H9 (cell line): ENCODE data around the gene SRP72. TPM values are rescaled to one million over a fixed set of nuclear protein-coding genes. Genes with fewer than 3 reads are reported as not detected.
A peak's percentile ranks its signal among the peaks of the same experiment; 100 is the strongest.

Experiments used
- DNase-seq: peaks from one replicate; pipeline ENCODE4 v3.0.0-alpha.2; 2017
- H2AFZ ChIP-seq: one replicate; pipeline ENCODE4 v1.6.1; 2013; ENCODE audit warnings: mild to moderate bottlenecking, low read length, control low read depth, moderate library complexity
- H2AK5ac ChIP-seq: 2 replicates; pipeline ENCODE4 v1.6.1; 2013; ENCODE audit warnings: low read length, control low read depth, mixed read lengths; ENCODE audit not compliant: insufficient read length
- H2BK120ac ChIP-seq: one replicate; pipeline ENCODE4 v1.6.1; 2013; ENCODE audit warnings: low read depth, mild to moderate bottlenecking, low read length, control low read depth, inconsistent platforms; ENCODE audit not compliant: poor library complexity, severe bottlenecking
- H2BK12ac ChIP-seq: 2 replicates; pipeline ENCODE4 v1.6.1; 2013; ENCODE audit warnings: low read length, control low read depth, mixed read lengths, low read depth; ENCODE audit not compliant: insufficient read length
- H2BK15ac ChIP-seq: 2 replicates; pipeline ENCODE4 v1.6.1; 2013; ENCODE audit warnings: low read depth, low read length, control low read depth
- H2BK20ac ChIP-seq: one replicate; pipeline ENCODE4 v1.6.1; 2013; ENCODE audit warnings: low read depth, mild to moderate bottlenecking, low read length, control low read depth, inconsistent platforms; ENCODE audit not compliant: poor library complexity, severe bottlenecking
- H2BK5ac ChIP-seq: 2 replicates; pipeline ENCODE4 v1.6.1; 2013; ENCODE audit warnings: low read length, control low read depth, mixed read lengths; ENCODE audit not compliant: insufficient read length
- H3K14ac ChIP-seq: 2 replicates; pipeline ENCODE4 v1.6.1; 2013; ENCODE audit warnings: low read length, control low read depth; ENCODE audit not compliant: insufficient read depth
- H3K18ac ChIP-seq: 2 replicates; pipeline ENCODE4 v1.6.1; 2013; ENCODE audit warnings: low read depth, mild to moderate bottlenecking, mixed read lengths, low read length, control low read depth; ENCODE audit not compliant: insufficient read length
- H3K23ac ChIP-seq: 2 replicates; pipeline ENCODE4 v1.6.1; 2013; ENCODE audit warnings: low read length, control low read depth, mixed read lengths, low read depth; ENCODE audit not compliant: insufficient read length
- H3K23me2 ChIP-seq: 2 replicates; pipeline ENCODE4 v1.6.1; 2013; ENCODE audit warnings: low read depth, mild to moderate bottlenecking, mixed read lengths, low read length, control low read depth; ENCODE audit not compliant: insufficient read length, poor library complexity, severe bottlenecking
- H3K27ac ChIP-seq: 2 replicates; pipeline ENCODE4 v1.5.1; 2013; ENCODE audit warnings: low read length, control low read depth, mixed read lengths, low read depth; ENCODE audit not compliant: insufficient read length
- H3K27me3 ChIP-seq: 2 replicates; pipeline ENCODE4 v1.6.1; 2013; ENCODE audit warnings: low read length, control low read depth, inconsistent platforms; ENCODE audit not compliant: insufficient read depth
- H3K4ac ChIP-seq: 2 replicates; pipeline ENCODE4 v1.6.1; 2013; ENCODE audit warnings: low read depth, mild to moderate bottlenecking, control low read depth, inconsistent platforms, low read length, moderate library complexity
- H3K4me1 ChIP-seq: 2 replicates; pipeline ENCODE4 v1.6.1; 2013; ENCODE audit warnings: low read length, control low read depth, inconsistent platforms; ENCODE audit not compliant: insufficient read depth
- H3K4me2 ChIP-seq: 2 replicates; pipeline ENCODE4 v1.6.1; 2013; ENCODE audit warnings: low read length, control low read depth, mixed read lengths; ENCODE audit not compliant: insufficient read length, insufficient read depth
- H3K56ac ChIP-seq: 2 replicates; pipeline ENCODE4 v1.6.1; 2013; ENCODE audit warnings: low read depth, mild to moderate bottlenecking, mixed read lengths, low read length, control low read depth; ENCODE audit not compliant: insufficient read length
- H3K79me1 ChIP-seq: 2 replicates; pipeline ENCODE4 v1.6.1; 2013; ENCODE audit warnings: low read depth, mild to moderate bottlenecking, moderate library complexity, low read length, control low read depth, inconsistent platforms; ENCODE audit not compliant: insufficient read depth, poor library complexity, severe bottlenecking
- H3K79me2 ChIP-seq: 2 replicates; pipeline ENCODE4 v1.6.1; 2013; ENCODE audit warnings: low read length, control low read depth, inconsistent platforms; ENCODE audit not compliant: insufficient read depth
- H3K9ac ChIP-seq: 2 replicates; pipeline ENCODE4 v1.6.1; 2013; ENCODE audit warnings: low read length, control low read depth, mixed read lengths; ENCODE audit not compliant: insufficient read length; ENCODE audit errors: extremely low read depth
- H3K9me3 ChIP-seq: one replicate; pipeline ENCODE4 v1.6.1; 2013; ENCODE audit warnings: low read depth, low read length, inconsistent platforms; ENCODE audit not compliant: control insufficient read depth
- H3T11ph ChIP-seq: one replicate; pipeline ENCODE4 v1.6.1; 2013; ENCODE audit warnings: mild to moderate bottlenecking, low read length, control low read depth, inconsistent platforms
- H4K20me1 ChIP-seq: one replicate; pipeline ENCODE4 v1.6.1; 2013; ENCODE audit not compliant: control insufficient read depth, insufficient read length, insufficient read depth
- H4K5ac ChIP-seq: 2 replicates; pipeline ENCODE4 v1.6.1; 2013; ENCODE audit warnings: low read depth, mild to moderate bottlenecking, mixed read lengths, low read length, control low read depth; ENCODE audit not compliant: insufficient read length
- H4K8ac ChIP-seq: replicated peaks from 2 replicates; pipeline ENCODE4 v1.6.1; 2013; ENCODE audit warnings: low read length, control low read depth, mixed read lengths, low read depth; ENCODE audit not compliant: insufficient read length
- H4K91ac ChIP-seq: 2 replicates; pipeline ENCODE4 v1.6.1; 2013; ENCODE audit warnings: low read depth, mild to moderate bottlenecking, moderate library complexity, mixed read lengths, low read length, control low read depth; ENCODE audit not compliant: insufficient read length
- H3K27ac Mint-ChIP-seq, 3 experiments: 2 replicates in 2 of 3; 3 replicates in 1 of 3; pipeline ENCODE4 v1.8.0; 2020 to 2021; ENCODE audit warnings: mixed read lengths in 3 of 3, mild to moderate bottlenecking in 1 of 3, moderate library complexity in 1 of 3
- H3K27me3 Mint-ChIP-seq: 2 replicates; pipeline ENCODE4 v1.8.0; 2021; ENCODE audit warnings: low read depth, mild to moderate bottlenecking, moderate library complexity, mixed read lengths
- H3K36me3 Mint-ChIP-seq, 3 experiments: 2 replicates in 2 of 3; 3 replicates in 1 of 3; pipeline ENCODE4 v1.8.0; 2020 to 2021; ENCODE audit warnings: low read depth in 3 of 3, mixed read lengths in 3 of 3; ENCODE audit not compliant: insufficient read depth in 1 of 3
- H3K4me1 Mint-ChIP-seq, 2 experiments: 2 replicates each; pipeline ENCODE4 v1.8.0; 2020; ENCODE audit warnings: mixed read lengths in 2 of 2
- H3K4me3 Mint-ChIP-seq, 2 experiments: 2 replicates in 1 of 2; 3 replicates in 1 of 2; pipeline ENCODE4 v1.8.0; 2020 to 2021; ENCODE audit warnings: mild to moderate bottlenecking in 2 of 2, mixed read lengths in 2 of 2, moderate library complexity in 1 of 2
- H3K9me3 Mint-ChIP-seq, 2 experiments: 2 replicates in 1 of 2; 3 replicates in 1 of 2; pipeline ENCODE4 v1.8.0; 2020; ENCODE audit warnings: mild to moderate bottlenecking in 2 of 2, mixed read lengths in 2 of 2, moderate library complexity in 1 of 2
- CTCF ChIP-seq: fragments of 200-600 bp; sonication (generic); conservative IDR thresholded peaks from 3 replicates; pipeline ENCODE4 v1.8.0; 2021; ENCODE audit warnings: antibody characterized with exemption, mild to moderate bottlenecking
- WGBS: extraction: QIAGEN DNeasy Blood & Tissue Kit; methylation state at CpG from one replicate; pipeline ENCODE4 v1.1.7; 2013; ENCODE audit warnings: missing lambda C conversion rate, low lambda C conversion rate, mixed read lengths; ENCODE audit not compliant: insufficient read length; ENCODE audit errors: extremely low coverage; 5-methylcytosine and 5-hydroxymethylcytosine counted together
- total RNA-seq: library from RNA; stranded (reverse); gene quantifications from 2 replicates; pipeline ENCODE4 v1.2.1, GENCODE V29; 2021

Gene SRP72
- total RNA-seq, 1 experiment from 2014 or later = 141 TPM

DNA sequence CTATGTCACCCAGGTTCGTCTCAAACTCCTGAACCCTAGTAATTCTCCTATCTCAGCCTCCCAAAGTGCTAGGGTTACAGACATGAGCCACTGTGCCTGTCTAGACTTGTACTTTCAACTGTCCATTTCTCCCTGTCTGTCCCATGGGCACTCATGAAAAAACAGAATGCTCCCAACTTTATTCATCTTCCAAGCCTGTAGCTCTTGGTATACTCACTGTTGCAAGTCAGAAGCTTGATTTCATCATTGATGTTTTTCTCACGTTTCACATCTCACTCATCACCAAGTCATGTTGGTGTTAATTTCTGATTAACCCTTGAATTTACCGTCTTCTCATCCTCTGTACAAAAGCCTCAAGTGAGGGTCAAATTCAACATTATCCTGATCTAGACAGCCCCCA lies 7.3 kb upstream of the SRP72 start:
- Histone ChIP-seq H4K5ac (no peak overlapping the region), H2BK15ac (no peak overlapping the region), H4K91ac (no peak overlapping the region), H3K9me3 (no peaks in the 10 kb centered on the region), H3K4me1 (no peaks in the 10 kb centered on the region), H2AK5ac (no peak overlapping the region), H3K4me2 (no peak overlapping the region), H3K18ac (no peak overlapping the region), H3K4ac (no peak overlapping the region), H4K20me1 (no peaks in the 10 kb centered on the region), H3K9ac (no peak overlapping the region), H2BK20ac (no peak overlapping the region), H2BK120ac (no peak overlapping the region), H2AFZ (no peak overlapping the region), H3K27me3 (no peaks in the 10 kb centered on the region), H3K23ac (no peak overlapping the region), H3K56ac (no peak overlapping the region), H4K8ac (no peak overlapping the region), H3K79me1 (no peaks in the 10 kb centered on the region), H3K79me2 (no peaks in the 10 kb centered on the region), H3K23me2 (no peaks in the 10 kb centered on the region), H2BK5ac (no peak overlapping the region), H3T11ph (no peak overlapping the region), H2BK12ac (no peak overlapping the region), H3K14ac (no peak overlapping the region), H3K27ac (no peak overlapping the region)
- Mint-ChIP-seq H3K27me3 (peaks cover 2% of the 10 kb centered on the region; the same call in 1 of the 2 replicates), H3K9me3 (no peaks in the 10 kb centered on the region), H3K36me3 (peaks cover 40 to 79% (median 57%) of the 10 kb centered on the region in 3 experiments), H3K27ac (peak overlapping the region in 1 of 3 experiments; percentile 67; a peak in 3 of 7 replicates), H3K4me1 (peaks cover 5% of the 10 kb centered on the region in 2 experiments), H3K4me3 (no peak overlapping the region)
- WGBS = no CpG with 5 or more reads among the region's 3 CpGs
- DNase-seq = no peak
- no peak for TF ChIP-seq CTCF
